Fibroblast of pulmonary artery (primary cell): ENCODE data around the gene BEST2.

Source experiments
- DNase-seq: peaks from one replicate; pipeline ENCODE4 v3.0.0-alpha.2; 2010; ENCODE audit warnings: low read depth
- H3K4me3 ChIP-seq: replicated peaks from 2 replicates; pipeline ENCODE4 v1.5.1; 2011; ENCODE audit warnings: low read depth, mild to moderate bottlenecking, control low read depth, low read length, moderate library complexity
- TF ChIP-seq, protein P1 (sequence below): IDR thresholded peaks from 2 replicates; pipeline ENCODE4 v1.5.1; 2011; ENCODE audit warnings: mild to moderate bottlenecking, control low read depth, low read length, inconsistent platforms; ENCODE audit errors: missing control alignments

BEST2 gene

DNA sequence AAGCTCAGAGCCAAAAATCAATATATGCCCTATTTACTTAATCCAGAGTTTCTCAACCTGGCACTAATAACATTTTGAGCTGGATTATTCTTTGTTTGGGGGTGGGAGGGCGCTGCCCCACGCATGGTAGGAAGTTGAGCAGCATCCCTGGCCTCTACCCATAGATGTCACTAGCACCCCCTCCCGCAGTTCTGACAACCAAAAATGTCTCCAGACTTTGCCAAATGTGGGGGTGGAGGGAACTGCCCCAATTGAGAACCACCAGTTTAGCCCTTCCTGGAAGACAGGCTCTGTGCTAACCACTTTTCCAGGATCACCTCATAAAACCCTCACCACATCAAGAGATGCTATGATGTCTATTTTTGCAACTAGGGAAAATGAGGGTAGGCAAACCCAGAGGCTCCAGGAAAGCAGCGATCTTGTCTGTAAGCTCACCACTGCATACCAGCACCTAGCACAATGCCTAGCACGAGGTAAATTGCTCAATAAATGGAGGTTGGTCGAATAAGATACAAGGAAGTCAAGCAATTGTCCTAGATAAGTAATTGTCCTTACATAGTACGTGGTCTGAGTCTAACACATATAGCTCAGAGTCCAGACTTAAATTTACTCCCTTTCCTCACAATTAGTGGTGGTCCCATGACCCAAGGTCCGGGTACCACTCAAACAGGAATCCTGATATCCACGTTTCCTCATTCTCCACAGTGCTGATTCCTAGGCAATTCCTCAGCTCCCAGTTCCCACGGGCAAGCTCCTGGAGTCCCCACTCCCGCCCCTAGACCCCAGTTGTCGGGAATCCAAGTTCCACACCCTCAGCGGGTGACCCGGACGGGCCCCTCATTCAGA, 18.0 kb upstream of the BEST2 start:
- DNase-seq, result peak; percentile 49
- TF ChIP-seq, protein P1, sequence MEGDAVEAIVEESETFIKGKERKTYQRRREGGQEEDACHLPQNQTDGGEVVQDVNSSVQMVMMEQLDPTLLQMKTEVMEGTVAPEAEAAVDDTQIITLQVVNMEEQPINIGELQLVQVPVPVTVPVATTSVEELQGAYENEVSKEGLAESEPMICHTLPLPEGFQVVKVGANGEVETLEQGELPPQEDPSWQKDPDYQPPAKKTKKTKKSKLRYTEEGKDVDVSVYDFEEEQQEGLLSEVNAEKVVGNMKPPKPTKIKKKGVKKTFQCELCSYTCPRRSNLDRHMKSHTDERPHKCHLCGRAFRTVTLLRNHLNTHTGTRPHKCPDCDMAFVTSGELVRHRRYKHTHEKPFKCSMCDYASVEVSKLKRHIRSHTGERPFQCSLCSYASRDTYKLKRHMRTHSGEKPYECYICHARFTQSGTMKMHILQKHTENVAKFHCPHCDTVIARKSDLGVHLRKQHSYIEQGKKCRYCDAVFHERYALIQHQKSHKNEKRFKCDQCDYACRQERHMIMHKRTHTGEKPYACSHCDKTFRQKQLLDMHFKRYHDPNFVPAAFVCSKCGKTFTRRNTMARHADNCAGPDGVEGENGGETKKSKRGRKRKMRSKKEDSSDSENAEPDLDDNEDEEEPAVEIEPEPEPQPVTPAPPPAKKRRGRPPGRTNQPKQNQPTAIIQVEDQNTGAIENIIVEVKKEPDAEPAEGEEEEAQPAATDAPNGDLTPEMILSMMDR, result peak; percentile 34
- peak overlapping the region; percentile 98 for H3K4me3 ChIP-seq

DNA sequence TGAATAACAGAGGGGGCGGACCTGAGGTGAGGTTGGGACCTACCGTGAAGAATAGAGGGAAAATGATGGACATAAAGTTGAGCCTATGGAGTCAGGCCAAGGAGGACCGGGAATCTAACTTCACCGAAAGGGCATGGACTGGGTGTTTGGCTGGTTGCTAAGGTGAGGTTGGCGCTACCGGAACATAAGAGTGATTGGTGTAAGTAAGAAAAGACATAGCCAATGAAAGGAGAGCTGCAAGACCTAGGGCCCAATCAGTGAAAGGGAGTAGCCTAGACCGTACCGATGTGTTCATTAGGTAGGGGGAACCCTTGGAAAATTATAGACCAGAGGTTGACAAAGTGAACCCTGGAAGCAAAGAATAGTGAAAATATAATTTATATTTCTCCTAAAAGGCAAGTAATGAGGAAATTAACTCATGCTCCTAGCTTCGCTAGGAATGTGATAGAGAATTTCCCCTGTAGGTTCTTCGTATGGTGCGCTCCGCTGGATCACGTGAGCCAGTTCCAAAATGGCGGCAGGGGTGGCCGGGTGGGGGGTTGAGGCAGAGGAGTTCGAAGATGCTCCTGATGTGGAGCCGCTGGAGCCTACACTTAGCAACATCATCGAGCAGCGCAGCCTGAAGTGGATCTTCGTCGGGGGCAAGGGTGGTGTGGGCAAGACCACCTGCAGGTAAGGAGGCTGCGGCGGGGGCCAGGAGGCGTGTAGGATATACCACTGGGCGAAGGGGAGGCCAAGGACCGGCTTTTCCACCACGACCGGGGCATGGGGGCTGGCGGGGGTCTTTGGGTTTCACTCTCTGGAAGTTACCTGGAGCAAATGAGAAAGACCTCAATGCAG, 14.4 kb upstream of the BEST2 start, which contains the start of gene GET3:
Gene GET3, plus strand, starts transcription at position 503 of the 840 bp plus-strand sequence. Its CDS starts 9 bp downstream, at position 512.
- DNase-seq, result peak; percentile 100
- TF ChIP-seq, protein P1, result no peak
- peak within 1 kb of the TSS; percentile 94 for H3K4me3 ChIP-seq

DNA sequence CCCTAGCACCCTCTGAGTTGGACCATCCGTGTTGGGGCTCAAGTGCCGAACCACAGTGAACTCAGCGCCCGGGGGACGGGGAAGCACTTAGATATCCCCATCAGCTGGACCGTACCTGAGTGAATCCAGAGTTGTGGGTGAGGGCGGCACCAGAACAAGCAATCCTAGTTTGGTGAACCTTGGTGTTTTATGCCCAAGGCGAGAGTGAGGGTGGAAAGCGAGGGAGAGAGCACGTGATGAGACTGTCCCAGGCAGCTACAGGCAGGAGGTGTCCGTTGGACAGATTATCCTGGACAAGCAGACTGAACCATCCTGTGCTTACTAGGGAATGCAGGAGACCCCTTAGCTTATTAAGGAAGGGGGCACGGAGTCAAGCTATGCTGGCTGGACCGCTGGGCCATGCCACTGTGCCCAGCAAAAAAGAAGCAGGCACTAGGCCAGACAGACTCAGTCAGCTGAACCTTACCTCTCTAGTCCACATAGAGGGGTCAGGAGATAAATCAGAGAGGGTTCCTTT, 13.7 kb upstream of the BEST2 start:
- TF ChIP-seq, protein P1, result no peak

DNA sequence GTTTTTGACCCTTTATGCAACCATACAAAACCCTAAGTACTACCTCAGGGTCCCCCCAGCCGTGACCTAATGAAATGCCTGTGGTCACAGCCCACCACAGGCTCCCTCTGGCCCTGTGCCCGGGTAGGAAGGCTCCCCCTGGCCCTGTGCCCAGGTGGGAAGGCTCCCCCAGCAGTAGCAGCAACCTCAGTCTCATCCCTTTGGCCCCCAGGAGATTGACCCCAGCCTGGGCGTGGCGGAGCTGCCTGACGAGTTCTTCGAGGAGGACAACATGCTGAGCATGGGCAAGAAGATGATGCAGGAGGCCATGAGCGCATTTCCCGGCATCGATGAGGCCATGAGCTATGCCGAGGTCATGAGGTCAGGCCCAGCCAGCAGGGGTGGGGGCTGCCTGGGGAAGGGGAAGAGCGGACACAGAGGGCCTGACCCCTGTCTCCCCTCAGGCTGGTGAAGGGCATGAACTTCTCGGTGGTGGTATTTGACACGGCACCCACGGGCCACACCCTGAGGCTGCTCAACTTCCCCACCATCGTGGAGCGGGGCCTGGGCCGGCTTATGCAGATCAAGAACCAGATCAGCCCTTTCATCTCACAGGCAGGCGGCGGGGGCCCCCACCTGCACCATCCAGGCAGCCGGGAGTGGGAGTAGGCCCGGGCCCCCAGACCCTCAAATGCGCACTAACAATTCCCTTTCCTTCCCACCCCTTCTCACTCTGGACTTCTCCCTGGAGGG, 6.3 kb upstream of the BEST2 start:
- no peak overlapping the region for H3K4me3 ChIP-seq
- DNase-seq, result no peak
- TF ChIP-seq, protein P1, result no peak

More for the DNA sequence above, 13.7 kb upstream of the BEST2 start:
- H3K4me3 ChIP-seq, result peak overlapping the region; percentile 94
- DNase-seq, result no peak

DNA sequence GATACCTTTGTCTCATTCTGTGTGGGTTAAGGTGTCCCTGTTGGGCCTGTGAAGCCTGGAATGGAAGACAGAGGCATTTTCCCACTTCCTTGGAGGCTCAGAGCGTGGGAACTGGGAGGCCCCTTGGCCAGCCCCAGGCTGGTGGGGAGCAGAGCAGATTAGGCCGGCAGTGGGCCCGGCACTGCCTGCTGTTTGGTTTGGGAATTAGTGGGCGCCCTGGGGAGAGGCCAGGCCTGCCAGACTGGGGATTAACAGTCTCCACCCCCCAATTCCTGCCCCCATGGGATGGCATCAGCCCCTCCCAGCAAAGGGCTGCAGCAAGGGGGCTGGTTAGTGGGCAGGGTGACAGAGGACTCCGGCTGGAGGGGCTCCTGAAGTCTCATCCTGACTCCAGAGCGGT, 3.1 kb upstream of the BEST2 start:
- TF ChIP-seq, protein P1, result no peak
- no peak for DNase-seq
- no peak overlapping the region for H3K4me3 ChIP-seq

DNA sequence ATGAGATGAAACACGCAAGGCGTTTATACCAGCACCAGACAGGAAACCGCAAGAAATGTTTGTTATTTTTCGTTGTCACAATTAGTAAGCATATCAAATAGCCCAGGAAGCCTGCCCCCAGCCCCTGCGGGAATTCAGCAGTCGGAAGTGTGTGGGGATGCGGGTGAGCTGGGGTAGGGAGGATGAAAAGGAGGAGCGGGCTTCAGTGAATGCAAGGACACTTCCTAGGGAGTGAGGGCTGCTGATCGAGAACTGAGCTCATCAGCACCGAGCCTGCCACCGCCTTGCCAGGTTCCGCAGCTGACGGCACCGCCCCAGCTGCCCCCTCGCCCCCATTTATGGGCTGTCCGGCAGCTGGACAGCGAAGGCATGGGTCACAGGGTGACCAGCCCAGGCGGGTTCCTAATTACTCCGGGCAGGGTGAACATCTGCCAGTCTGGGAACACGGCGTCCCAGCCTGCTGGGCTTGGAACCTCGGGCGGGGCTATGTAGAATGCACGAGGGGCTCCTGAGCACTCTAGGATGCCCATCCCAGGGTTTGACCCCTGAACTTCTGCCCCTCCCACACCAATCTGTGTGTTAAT, 1.6 kb upstream of the BEST2 start:
- TF ChIP-seq, protein P1, result no peak
- DNase-seq, result peak; percentile 23
- H3K4me3 ChIP-seq, result no peak overlapping the region
